Activated naive CD8-positive, alpha-beta T cell (primary cell): ENCODE data around the gene NME5.
"Not testable (repeated sequence)": the region's sequence is repeated elsewhere in the genome, so short reads cannot be mapped to it uniquely, and the experiment has no call there.

Experiments used
- H3K27ac Mint-ChIP-seq: one replicate; pipeline ENCODE4 v1.8.0; 2021; ENCODE audit warnings: mixed read lengths
- H3K27me3 Mint-ChIP-seq: one replicate; pipeline ENCODE4 v1.8.0; 2021; ENCODE audit warnings: mixed read lengths
- H3K36me3 Mint-ChIP-seq: one replicate; pipeline ENCODE4 v1.8.0; 2021; ENCODE audit warnings: mixed read lengths
- H3K4me1 Mint-ChIP-seq: one replicate; pipeline ENCODE4 v1.8.0; 2021; ENCODE audit warnings: low read depth, mixed read lengths
- H3K4me3 Mint-ChIP-seq: one replicate; pipeline ENCODE4 v1.8.0; 2021; ENCODE audit warnings: mild to moderate bottlenecking, mixed read lengths
- H3K9me3 Mint-ChIP-seq: one replicate; pipeline ENCODE4 v1.8.0; 2021; ENCODE audit warnings: low read depth, mixed read lengths

Gene NME5

GRCh38 chr5:138157626-138158025 lies 18.4 kb upstream of the NME5 start:
- no peak overlapping the region for H3K27ac Mint-ChIP-seq
- H3K4me1 Mint-ChIP-seq: no peaks in the 10 kb centered on the region
- H3K4me3 Mint-ChIP-seq: no peak overlapping the region
- H3K27me3 Mint-ChIP-seq: no peaks in the 10 kb centered on the region
- H3K36me3 Mint-ChIP-seq: peaks cover 17% of the 10 kb centered on the region
- no peaks in the 10 kb centered on the region for H3K9me3 Mint-ChIP-seq

GRCh38 chr5:138155977-138156376 lies 16.7 kb upstream of the NME5 start:
- not testable (repeated sequence) for H3K27me3 Mint-ChIP-seq, H3K9me3 Mint-ChIP-seq, H3K27ac Mint-ChIP-seq, H3K4me1 Mint-ChIP-seq, H3K4me3 Mint-ChIP-seq
- peaks cover 17% of the 10 kb centered on the region for H3K36me3 Mint-ChIP-seq

GRCh38 chr5:138149530-138149929 lies 10.3 kb upstream of the NME5 start:
- no peaks in the 10 kb centered on the region for H3K36me3 Mint-ChIP-seq
- H3K9me3 Mint-ChIP-seq: no peaks in the 10 kb centered on the region
- H3K4me3 Mint-ChIP-seq: no peak overlapping the region
- no peaks in the 10 kb centered on the region for H3K27me3 Mint-ChIP-seq
- H3K4me1 Mint-ChIP-seq: no peaks in the 10 kb centered on the region
- no peak overlapping the region for H3K27ac Mint-ChIP-seq

- no peak overlapping the region for H3K4me3 Mint-ChIP-seq
- H3K27me3 Mint-ChIP-seq: no peaks in the 10 kb centered on the region
- no peaks in the 10 kb centered on the region for H3K36me3 Mint-ChIP-seq
- no peaks in the 10 kb centered on the region for H3K4me1 Mint-ChIP-seq
- H3K27ac Mint-ChIP-seq: no peak overlapping the region
- H3K9me3 Mint-ChIP-seq: no peaks in the 10 kb centered on the region
Observed at GRCh38 chr5:138148811-138149210, 9.6 kb upstream of the NME5 start.

GRCh38 chr5:138143578-138143977 lies 4.3 kb upstream of the NME5 start:
- H3K27ac Mint-ChIP-seq, H3K9me3 Mint-ChIP-seq, H3K27me3 Mint-ChIP-seq, H3K36me3 Mint-ChIP-seq, H3K4me3 Mint-ChIP-seq, H3K4me1 Mint-ChIP-seq: not testable (repeated sequence)

GRCh38 chr5:138141734-138142133 lies 2.5 kb upstream of the NME5 start:
- H3K4me3 Mint-ChIP-seq: no peak overlapping the region
- H3K9me3 Mint-ChIP-seq: no peaks in the 10 kb centered on the region
- no peaks in the 10 kb centered on the region for H3K36me3 Mint-ChIP-seq
- H3K27ac Mint-ChIP-seq: no peak overlapping the region
- H3K27me3 Mint-ChIP-seq: peaks cover 8% of the 10 kb centered on the region
- H3K4me1 Mint-ChIP-seq: peaks cover 5% of the 10 kb centered on the region

GRCh38 chr5:138140268-138140667 lies 1.0 kb upstream of the NME5 start:
- Mint-ChIP-seq H3K36me3 (no peaks in the 10 kb centered on the region), H3K9me3 (no peaks in the 10 kb centered on the region), H3K27me3 (peaks cover 16% of the 10 kb centered on the region), H3K4me3 (no peak overlapping the region), H3K4me1 (peaks cover 5% of the 10 kb centered on the region), H3K27ac (no peak overlapping the region)

- Mint-ChIP-seq H3K4me1 (peaks cover 5% of the 10 kb centered on the region), H3K36me3 (no peaks in the 10 kb centered on the region)
Observed at GRCh38 chr5:138139781-138140090, 508 bp upstream of the NME5 start.

GRCh38 chr5:138132543-138132942 lies 6.7 kb downstream of the NME5 start:
- Mint-ChIP-seq H3K4me3 (no peak overlapping the region), H3K27ac (no peak overlapping the region), H3K36me3 (no peaks in the 10 kb centered on the region), H3K4me1 (no peaks in the 10 kb centered on the region), H3K9me3 (no peaks in the 10 kb centered on the region), H3K27me3 (peaks cover 14% of the 10 kb centered on the region)

More at GRCh38 chr5:138139781-138140090, 508 bp upstream of the NME5 start:
- no peaks in the 10 kb centered on the region for H3K9me3 Mint-ChIP-seq
- no peak overlapping the region for H3K4me3 Mint-ChIP-seq
- peaks cover 16% of the 10 kb centered on the region for H3K27me3 Mint-ChIP-seq
- H3K27ac Mint-ChIP-seq: no peak overlapping the region

GRCh38 chr5:138129347-138129746 lies 9.9 kb downstream of the NME5 start:
- Mint-ChIP-seq H3K4me1 (no peaks in the 10 kb centered on the region), H3K9me3 (no peaks in the 10 kb centered on the region), H3K36me3 (no peaks in the 10 kb centered on the region), H3K27me3 (peaks cover 7% of the 10 kb centered on the region), H3K4me3 (no peak overlapping the region), H3K27ac (no peak overlapping the region)

GRCh38 chr5:138128334-138128733 lies 10.9 kb downstream of the NME5 start:
- peaks cover 3% of the 10 kb centered on the region for H3K27me3 Mint-ChIP-seq
- no peaks in the 10 kb centered on the region for H3K36me3 Mint-ChIP-seq
- no peaks in the 10 kb centered on the region for H3K4me1 Mint-ChIP-seq
- H3K9me3 Mint-ChIP-seq: no peaks in the 10 kb centered on the region
- no peak overlapping the region for H3K27ac Mint-ChIP-seq
- H3K4me3 Mint-ChIP-seq: no peak overlapping the region

GRCh38 chr5:138115254-138115653 lies 24.0 kb downstream of the NME5 start:
- no peaks in the 10 kb centered on the region for H3K4me1 Mint-ChIP-seq
- no peaks in the 10 kb centered on the region for H3K9me3 Mint-ChIP-seq
- no peak overlapping the region for H3K27ac Mint-ChIP-seq
- H3K4me3 Mint-ChIP-seq: no peak overlapping the region
- peaks cover 4% of the 10 kb centered on the region for H3K27me3 Mint-ChIP-seq
- no peaks in the 10 kb centered on the region for H3K36me3 Mint-ChIP-seq

- H3K9me3 Mint-ChIP-seq: no peaks in the 10 kb centered on the region
- no peak overlapping the region for H3K27ac Mint-ChIP-seq
- no peak overlapping the region for H3K4me3 Mint-ChIP-seq
- no peaks in the 10 kb centered on the region for H3K4me1 Mint-ChIP-seq
- peaks cover 4% of the 10 kb centered on the region for H3K27me3 Mint-ChIP-seq
- no peaks in the 10 kb centered on the region for H3K36me3 Mint-ChIP-seq
Observed at GRCh38 chr5:138111937-138112336, 27.3 kb downstream of the NME5 start.

GRCh38 chr5:138111181-138111580 lies 28.0 kb downstream of the NME5 start:
- H3K27ac Mint-ChIP-seq: no peak overlapping the region
- H3K27me3 Mint-ChIP-seq: peaks cover 4% of the 10 kb centered on the region
- H3K9me3 Mint-ChIP-seq: no peaks in the 10 kb centered on the region
- no peak overlapping the region for H3K4me3 Mint-ChIP-seq
- H3K36me3 Mint-ChIP-seq: no peaks in the 10 kb centered on the region
- H3K4me1 Mint-ChIP-seq: no peaks in the 10 kb centered on the region

- Mint-ChIP-seq H3K27me3 (peaks cover 4% of the 10 kb centered on the region), H3K27ac (no peak overlapping the region), H3K4me3 (no peak overlapping the region), H3K36me3 (no peaks in the 10 kb centered on the region), H3K9me3 (no peaks in the 10 kb centered on the region), H3K4me1 (no peaks in the 10 kb centered on the region)
Observed at GRCh38 chr5:138110266-138110963, 28.8 kb downstream of the NME5 start.

GRCh38 chr5:138109463-138110265 lies 29.6 kb downstream of the NME5 start:
- H3K9me3 Mint-ChIP-seq: no peaks in the 10 kb centered on the region
- H3K36me3 Mint-ChIP-seq: no peaks in the 10 kb centered on the region
- no peak overlapping the region for H3K4me3 Mint-ChIP-seq
- no peak overlapping the region for H3K27ac Mint-ChIP-seq
- H3K4me1 Mint-ChIP-seq: no peaks in the 10 kb centered on the region
- peaks cover 4% of the 10 kb centered on the region for H3K27me3 Mint-ChIP-seq
